ENCODE measurements around the gene VSTM2L. TPM values are rescaled to one million over a fixed set of nuclear protein-coding genes. Genes with fewer than 3 reads are reported as not detected.

The VSTM2L gene
- total RNA-seq, 3 donors from 2014 or later (not counting 1 experiment from before 2014, with no cell fraction given): 0.18 TPM; not detected in 2

DNA sequence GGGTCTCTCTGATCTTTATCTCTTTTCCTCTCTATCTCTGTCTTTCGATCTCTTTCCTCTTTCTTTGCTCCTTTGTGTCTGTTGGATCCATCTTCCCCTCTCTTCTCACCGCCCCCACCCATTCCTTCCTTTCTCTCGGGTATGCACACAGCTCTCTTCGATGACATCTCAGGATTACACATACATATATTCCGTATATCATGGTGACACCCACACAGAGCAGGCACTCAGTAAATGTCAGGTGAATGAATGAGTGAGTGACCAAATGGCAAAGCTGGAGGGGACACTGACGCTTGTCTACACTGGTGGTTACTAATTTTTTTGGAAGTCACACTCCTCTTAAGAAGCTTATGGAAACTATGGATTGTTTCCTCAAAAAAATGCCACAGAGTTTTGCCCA is 9.9 kb downstream of the VSTM2L start:
- peaks cover 19 to 52% of the 10 kb centered on the region in 2 donors for H3K4me1 Mint-ChIP-seq
- no peak overlapping the region for H3K4me3 Mint-ChIP-seq
- H3K27me3 Mint-ChIP-seq (ENCODE audit: low read depth in 2 of 2): peaks cover 29 to 56% of the 10 kb centered on the region in 2 donors
- Histone ChIP-seq H3K9me3 (ENCODE audit: control insufficient read depth, insufficient read depth, low read length) (no peaks in the 10 kb centered on the region), H3K4me1 (ENCODE audit: control insufficient read depth, insufficient read depth, low read length) (peaks cover 13% of the 10 kb centered on the region), H3K36me3 (ENCODE audit: control insufficient read depth, insufficient read depth, low read length) (no peaks in the 10 kb centered on the region), H3K27ac (ENCODE audit: low read length) (no peak overlapping the region), H3K27me3 (ENCODE audit: control insufficient read depth, insufficient read depth, low read length) (peaks cover 10% of the 10 kb centered on the region), H3K4me3 (ENCODE audit: low read length) (no peak overlapping the region)
- peak overlapping the region in 1 of 2 donors; percentile 1 for H3K27ac Mint-ChIP-seq
- 60% methylated on average over 5 of the region's 6 CpGs for WGBS (ENCODE audit: insufficient coverage)
- TF ChIP-seq, protein P1, sequence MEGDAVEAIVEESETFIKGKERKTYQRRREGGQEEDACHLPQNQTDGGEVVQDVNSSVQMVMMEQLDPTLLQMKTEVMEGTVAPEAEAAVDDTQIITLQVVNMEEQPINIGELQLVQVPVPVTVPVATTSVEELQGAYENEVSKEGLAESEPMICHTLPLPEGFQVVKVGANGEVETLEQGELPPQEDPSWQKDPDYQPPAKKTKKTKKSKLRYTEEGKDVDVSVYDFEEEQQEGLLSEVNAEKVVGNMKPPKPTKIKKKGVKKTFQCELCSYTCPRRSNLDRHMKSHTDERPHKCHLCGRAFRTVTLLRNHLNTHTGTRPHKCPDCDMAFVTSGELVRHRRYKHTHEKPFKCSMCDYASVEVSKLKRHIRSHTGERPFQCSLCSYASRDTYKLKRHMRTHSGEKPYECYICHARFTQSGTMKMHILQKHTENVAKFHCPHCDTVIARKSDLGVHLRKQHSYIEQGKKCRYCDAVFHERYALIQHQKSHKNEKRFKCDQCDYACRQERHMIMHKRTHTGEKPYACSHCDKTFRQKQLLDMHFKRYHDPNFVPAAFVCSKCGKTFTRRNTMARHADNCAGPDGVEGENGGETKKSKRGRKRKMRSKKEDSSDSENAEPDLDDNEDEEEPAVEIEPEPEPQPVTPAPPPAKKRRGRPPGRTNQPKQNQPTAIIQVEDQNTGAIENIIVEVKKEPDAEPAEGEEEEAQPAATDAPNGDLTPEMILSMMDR (IDR thresholded peaks at IDR 0.05): no peak
- no peaks in the 10 kb centered on the region for H3K36me3 Mint-ChIP-seq
- DNase-seq (no peak), ATAC-seq (no peak)
- intact Hi-C loops (cut with micrococcal nuclease): no loop called here
- no peaks in the 10 kb centered on the region for H3K9me3 Mint-ChIP-seq

DNA sequence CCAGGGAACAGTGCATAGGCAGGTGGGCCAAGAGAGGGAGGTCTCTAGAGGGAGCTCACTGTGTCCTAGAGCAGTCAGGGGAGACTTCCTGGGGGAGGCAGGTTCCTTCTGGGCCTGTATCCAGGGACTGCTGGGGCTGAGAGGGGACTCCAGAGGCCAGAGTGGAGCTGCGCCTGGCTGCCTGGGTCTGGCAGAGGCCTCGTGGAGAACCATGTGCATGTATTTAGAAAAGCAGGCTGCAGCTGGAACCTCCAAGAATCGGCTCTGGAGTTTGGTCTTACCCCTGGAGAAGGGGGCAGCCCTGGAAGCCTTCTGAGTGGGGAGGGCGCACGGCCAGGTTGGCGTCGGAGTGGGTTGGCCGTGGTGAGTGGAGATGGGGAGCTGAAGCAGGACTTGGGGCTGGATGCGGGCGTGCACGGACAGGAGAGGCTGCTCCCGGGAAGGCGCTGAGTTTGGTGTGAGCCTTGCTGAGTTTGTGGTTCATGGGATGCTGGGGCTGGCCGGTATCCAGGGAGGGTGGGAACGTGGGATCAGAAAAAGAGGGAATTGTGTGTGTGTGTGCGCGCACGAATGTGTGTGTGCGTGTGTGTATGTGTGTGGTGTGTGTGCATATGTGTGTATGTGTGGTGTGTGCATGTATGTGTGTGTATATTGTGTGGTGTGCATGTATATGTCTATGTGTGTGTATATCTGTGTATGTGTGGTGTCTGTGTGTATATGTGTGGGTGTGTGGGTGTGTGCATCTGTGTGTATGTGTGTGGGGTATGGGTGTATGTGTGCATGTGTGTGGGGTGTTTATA is 10.8 kb downstream of the VSTM2L start:
- no peak overlapping the region for H3K27ac ChIP-seq (ENCODE audit: low read length)
- H3K36me3 ChIP-seq (ENCODE audit: control insufficient read depth, insufficient read depth, low read length): no peaks in the 10 kb centered on the region
- Mint-ChIP-seq H3K27ac (peak overlapping the region in 1 of 2 donors; percentile 88), H3K36me3 (no peaks in the 10 kb centered on the region), H3K9me3 (no peaks in the 10 kb centered on the region), H3K4me1 (peaks cover 19 to 53% of the 10 kb centered on the region in 2 donors), H3K27me3 (ENCODE audit: low read depth in 2 of 2) (peaks cover 27 to 47% of the 10 kb centered on the region in 2 donors), H3K4me3 (peak overlapping the region; percentile 49)
- H3K27me3 ChIP-seq (ENCODE audit: control insufficient read depth, insufficient read depth, low read length): peaks cover 12% of the 10 kb centered on the region
- H3K4me3 ChIP-seq (ENCODE audit: low read length): no peak overlapping the region
- ATAC-seq: peak in 1 of 3 donors; percentile 28
- H3K9me3 ChIP-seq (ENCODE audit: control insufficient read depth, insufficient read depth, low read length): no peaks in the 10 kb centered on the region
- TF ChIP-seq, protein P1 (IDR thresholded peaks at IDR 0.05): no peak
- H3K4me1 ChIP-seq (ENCODE audit: control insufficient read depth, insufficient read depth, low read length): peaks cover 13% of the 10 kb centered on the region
- 92% methylated on average over 19 of the region's 19 CpGs for WGBS (ENCODE audit: insufficient coverage)
- no peak for DNase-seq
- intact Hi-C loops (cut with micrococcal nuclease): no loop called here

DNA sequence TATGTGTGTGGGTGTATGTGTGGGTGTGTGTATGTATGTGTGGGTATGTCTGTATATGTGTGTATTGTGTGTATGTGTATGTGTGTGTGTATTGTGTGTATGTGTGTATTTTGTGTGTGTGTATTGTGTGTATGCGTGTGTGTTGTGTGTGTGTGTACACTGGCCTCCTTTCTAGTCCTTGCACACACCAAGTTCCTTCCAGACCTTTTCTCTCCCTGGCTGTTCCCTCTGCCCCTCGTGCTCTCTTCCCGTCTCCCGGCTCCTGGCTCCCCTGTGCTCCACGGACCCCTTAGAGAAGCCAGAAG is 11.4 kb downstream of the VSTM2L start:
- Histone ChIP-seq H3K4me3 (ENCODE audit: low read length) (no peak overlapping the region), H3K4me1 (ENCODE audit: control insufficient read depth, insufficient read depth, low read length) (peaks cover 13% of the 10 kb centered on the region), H3K27me3 (ENCODE audit: control insufficient read depth, insufficient read depth, low read length) (peaks cover 12% of the 10 kb centered on the region), H3K36me3 (ENCODE audit: control insufficient read depth, insufficient read depth, low read length) (no peaks in the 10 kb centered on the region), H3K9me3 (ENCODE audit: control insufficient read depth, insufficient read depth, low read length) (no peaks in the 10 kb centered on the region), H3K27ac (ENCODE audit: low read length) (no peak overlapping the region)
- TF ChIP-seq, protein P1 (IDR thresholded peaks at IDR 0.05): no peak
- Mint-ChIP-seq H3K4me1 (peaks cover 19 to 53% of the 10 kb centered on the region in 2 donors), H3K27ac (peak overlapping the region in 1 of 2 donors; percentile 88), H3K36me3 (no peaks in the 10 kb centered on the region), H3K4me3 (peak overlapping the region; percentile 49), H3K27me3 (ENCODE audit: low read depth in 2 of 2) (peaks cover 22 to 42% of the 10 kb centered on the region in 2 donors), H3K9me3 (no peaks in the 10 kb centered on the region)
- DNase-seq (no peak), ATAC-seq (no peak)
- intact Hi-C loops (cut with micrococcal nuclease): no loop called here
- 57% methylated on average over 4 of the region's 5 CpGs for WGBS (ENCODE audit: insufficient coverage)
